HEK293T (cell line): ENCODE measurements around the gene TMEM121.

Experiments used
- ARNT ChIP-seq: fragments of 450-650 bp; IDR thresholded peaks from 2 replicates; pipeline ENCODE4 v1.6.1; 2017; ENCODE audit warnings: mild to moderate bottlenecking
- BHLHE40 ChIP-seq: fragments of 450-650 bp; IDR thresholded peaks from 2 replicates; pipeline ENCODE4 v1.6.1; 2016; ENCODE audit warnings: mild to moderate bottlenecking, moderate library complexity, borderline replicate concordance
- CTBP1 ChIP-seq: fragments of 450-650 bp; IDR thresholded peaks from 2 replicates; pipeline ENCODE4 v1.6.1; 2016; ENCODE audit warnings: borderline replicate concordance
- ELF4 ChIP-seq: fragments of 450-650 bp; IDR thresholded peaks from 2 replicates; pipeline ENCODE4 v1.6.1; 2017; ENCODE audit warnings: antibody characterized with exemption
- FOXA1 ChIP-seq: fragments of 450-650 bp; IDR thresholded peaks from 2 replicates; pipeline ENCODE4 v1.6.1; 2016; ENCODE audit warnings: mild to moderate bottlenecking
- FOXK2 ChIP-seq: fragments of 450-650 bp; IDR thresholded peaks from 2 replicates; pipeline ENCODE4 v1.6.1; 2016; ENCODE audit warnings: mild to moderate bottlenecking
- FOXM1 ChIP-seq: fragments of 450-650 bp; IDR thresholded peaks from 2 replicates; pipeline ENCODE4 v1.6.1; 2017; ENCODE audit warnings: mild to moderate bottlenecking, borderline replicate concordance
- L3MBTL2 ChIP-seq: fragments of 450-650 bp; conservative IDR thresholded peaks from 2 replicates; pipeline ENCODE4 v1.6.1; 2016; ENCODE audit warnings: mild to moderate bottlenecking
- LEF1 ChIP-seq: fragments of 450-650 bp; IDR thresholded peaks from 2 replicates; pipeline ENCODE4 v1.6.1; 2017; ENCODE audit warnings: mild to moderate bottlenecking, borderline replicate concordance
- SP1 ChIP-seq: fragments of 450-650 bp; IDR thresholded peaks from 2 replicates; pipeline ENCODE4 v1.6.1; 2017
- TARDBP ChIP-seq: fragments of 450-650 bp; IDR thresholded peaks from 2 replicates; pipeline ENCODE4 v1.6.1; 2016
- TF ChIP-seq, protein P1 (sequence below): fragments of 450-650 bp; IDR thresholded peaks from 2 replicates; pipeline ENCODE4 v1.6.1; 2016

DNA sequence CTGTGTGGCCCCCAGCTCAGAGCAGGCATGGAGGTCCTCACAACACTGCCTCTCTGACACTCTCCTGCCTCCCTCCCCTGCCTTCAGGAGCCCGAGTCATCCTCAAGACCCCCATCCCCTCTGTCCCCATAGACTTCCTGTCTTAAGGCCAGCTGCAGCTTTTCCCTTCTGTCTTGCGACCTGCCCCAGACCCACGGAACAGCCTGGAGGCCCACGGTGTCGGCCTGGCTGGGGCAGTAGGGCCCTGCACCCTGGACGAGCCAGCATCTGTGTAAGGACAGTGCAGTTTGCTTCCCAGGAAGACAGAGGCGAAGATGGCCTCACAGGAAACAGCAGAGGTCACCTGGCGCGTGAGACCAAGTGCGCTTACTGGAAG is 25.7 kb upstream of the TMEM121 start:
- TF ChIP-seq TARDBP = no peak
- TF ChIP-seq FOXA1 = no peak
- TF ChIP-seq FOXK2 = no peak
- no peak for TF ChIP-seq ARNT
- TF ChIP-seq SP1 = no peak
- no peak for TF ChIP-seq CTBP1
- no peak for TF ChIP-seq FOXM1
- TF ChIP-seq, protein P1, sequence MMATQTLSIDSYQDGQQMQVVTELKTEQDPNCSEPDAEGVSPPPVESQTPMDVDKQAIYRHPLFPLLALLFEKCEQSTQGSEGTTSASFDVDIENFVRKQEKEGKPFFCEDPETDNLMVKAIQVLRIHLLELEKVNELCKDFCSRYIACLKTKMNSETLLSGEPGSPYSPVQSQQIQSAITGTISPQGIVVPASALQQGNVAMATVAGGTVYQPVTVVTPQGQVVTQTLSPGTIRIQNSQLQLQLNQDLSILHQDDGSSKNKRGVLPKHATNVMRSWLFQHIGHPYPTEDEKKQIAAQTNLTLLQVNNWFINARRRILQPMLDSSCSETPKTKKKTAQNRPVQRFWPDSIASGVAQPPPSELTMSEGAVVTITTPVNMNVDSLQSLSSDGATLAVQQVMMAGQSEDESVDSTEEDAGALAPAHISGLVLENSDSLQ = no peak
- no peak for TF ChIP-seq ELF4
- no peak for TF ChIP-seq LEF1
- TF ChIP-seq BHLHE40 = no peak
- TF ChIP-seq L3MBTL2 = no peak
